Erythroblast (primary cell): ENCODE results near the gene KCNN1.

Source experiments
- DNase-seq, 2 experiments: peaks; one replicate each; lab custom pipeline; 2025; lab: John Stamatoyannopoulos, UW
- GATA1 ChIP-seq: IDR thresholded peaks from 2 replicates; pipeline ENCODE4 v1.6.1; 2011; ENCODE audit warnings: low read depth, mild to moderate bottlenecking, control low read depth, low read length, moderate library complexity
- POLR2A ChIP-seq: IDR thresholded peaks from 2 replicates; pipeline ENCODE4 v1.6.1; 2011; ENCODE audit warnings: mild to moderate bottlenecking, low read length

KCNN1 gene

DNA sequence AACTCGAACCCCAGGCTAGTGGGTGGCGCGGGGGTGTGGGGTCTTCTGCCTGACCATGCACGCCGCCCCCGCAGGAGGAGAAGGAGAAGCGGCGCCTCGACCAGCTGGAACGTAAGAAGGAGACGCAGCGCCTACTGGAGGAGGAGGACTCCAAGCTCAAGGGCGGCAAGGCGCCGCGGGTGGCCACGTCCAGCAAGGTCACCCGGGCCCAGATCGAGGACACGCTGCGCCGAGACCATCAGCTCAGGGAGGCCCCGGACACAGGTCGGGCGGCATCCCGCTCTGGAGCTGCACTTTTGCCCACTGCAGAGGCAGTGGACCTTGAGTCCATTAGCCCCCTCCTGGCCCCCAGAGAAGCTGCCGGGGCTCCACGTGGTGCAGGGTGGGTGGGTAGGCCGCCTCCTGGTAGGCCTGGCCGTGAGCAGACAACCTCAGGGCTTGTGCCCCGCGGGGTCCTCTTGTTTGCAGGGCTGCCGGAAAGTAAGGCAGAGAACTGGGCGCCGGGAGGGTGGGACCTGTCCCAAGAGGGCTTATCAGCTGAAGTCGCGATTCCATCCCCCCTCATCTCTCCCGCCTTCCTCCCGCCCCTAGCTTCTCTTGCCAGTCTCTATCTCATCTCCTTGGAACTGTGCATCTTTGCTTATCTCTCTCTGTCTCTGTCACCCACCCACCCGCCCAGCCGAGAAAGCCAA, 24.2 kb upstream of the KCNN1 start:
- DNase-seq = peak; percentile 81 to 94
- no peak for TF ChIP-seq GATA1
- TF ChIP-seq POLR2A = no peak

DNA sequence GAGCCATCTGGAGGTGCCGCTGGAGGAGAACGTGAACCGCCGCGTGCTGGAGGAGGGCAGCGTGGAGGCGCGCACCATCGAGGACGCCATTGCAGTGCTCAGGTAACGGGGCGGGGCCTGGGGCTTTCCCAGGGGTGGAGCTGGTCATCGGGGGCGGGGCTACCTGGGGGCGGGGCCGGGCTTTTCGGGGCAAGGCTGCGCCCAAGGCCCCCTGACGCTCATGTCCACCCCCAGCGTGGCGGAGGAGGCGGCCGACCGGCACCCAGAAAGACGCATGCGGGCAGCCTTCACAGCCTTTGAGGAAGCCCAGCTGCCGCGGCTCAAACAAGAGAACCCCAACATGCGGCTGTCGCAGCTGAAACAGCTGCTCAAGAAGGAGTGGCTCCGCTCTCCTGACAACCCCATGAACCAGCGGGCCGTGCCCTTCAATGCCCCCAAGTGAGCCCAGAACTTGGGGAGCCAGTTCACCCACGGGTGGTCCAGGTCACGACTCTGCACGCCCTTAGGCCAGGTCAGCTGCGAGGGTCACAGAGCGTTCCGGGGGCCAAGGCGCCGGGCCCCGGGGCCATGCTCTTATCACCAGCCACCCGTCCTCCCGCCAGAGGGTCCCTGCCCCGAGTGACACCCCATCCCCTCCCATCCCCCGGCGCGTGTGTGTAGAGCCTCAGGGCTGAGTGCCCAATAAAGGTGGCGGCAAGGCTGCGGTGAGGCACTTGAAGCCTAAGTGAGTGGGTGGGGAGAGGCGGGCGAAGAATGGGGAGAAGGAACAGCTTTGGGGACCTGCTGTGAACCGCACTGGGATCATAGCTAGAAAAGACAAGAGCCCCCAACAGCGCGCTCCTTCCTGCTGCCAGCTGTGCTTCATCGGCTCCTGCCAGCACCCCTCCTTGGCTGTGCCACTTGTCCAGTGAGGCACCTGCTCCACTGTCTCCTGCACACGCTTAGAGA, 23.4 kb upstream of the KCNN1 start:
- TF ChIP-seq POLR2A = no peak
- no peak for DNase-seq

DNA sequence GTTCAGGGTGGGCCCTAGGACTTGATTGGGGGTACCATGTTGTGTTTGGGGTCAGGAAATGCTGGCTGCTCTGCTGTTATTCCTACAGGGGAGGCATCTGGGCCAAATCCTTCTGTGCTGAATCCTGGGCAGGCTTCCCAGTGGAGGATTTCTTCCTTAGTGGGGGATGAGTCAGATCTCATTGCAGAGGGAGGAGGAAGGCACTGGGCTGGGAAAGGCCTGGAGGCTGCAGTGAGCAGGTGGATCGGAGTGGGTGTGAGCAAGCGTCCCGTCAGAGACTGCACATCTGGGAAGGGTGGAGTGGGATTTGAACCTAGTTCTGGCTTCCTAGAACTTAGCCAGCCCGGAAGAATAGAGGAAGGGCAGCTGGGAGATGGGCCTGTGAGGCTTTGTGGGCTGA, 22.6 kb upstream of the KCNN1 start:
- no peak for DNase-seq
- TF ChIP-seq GATA1 = no peak
- TF ChIP-seq POLR2A = no peak

DNA sequence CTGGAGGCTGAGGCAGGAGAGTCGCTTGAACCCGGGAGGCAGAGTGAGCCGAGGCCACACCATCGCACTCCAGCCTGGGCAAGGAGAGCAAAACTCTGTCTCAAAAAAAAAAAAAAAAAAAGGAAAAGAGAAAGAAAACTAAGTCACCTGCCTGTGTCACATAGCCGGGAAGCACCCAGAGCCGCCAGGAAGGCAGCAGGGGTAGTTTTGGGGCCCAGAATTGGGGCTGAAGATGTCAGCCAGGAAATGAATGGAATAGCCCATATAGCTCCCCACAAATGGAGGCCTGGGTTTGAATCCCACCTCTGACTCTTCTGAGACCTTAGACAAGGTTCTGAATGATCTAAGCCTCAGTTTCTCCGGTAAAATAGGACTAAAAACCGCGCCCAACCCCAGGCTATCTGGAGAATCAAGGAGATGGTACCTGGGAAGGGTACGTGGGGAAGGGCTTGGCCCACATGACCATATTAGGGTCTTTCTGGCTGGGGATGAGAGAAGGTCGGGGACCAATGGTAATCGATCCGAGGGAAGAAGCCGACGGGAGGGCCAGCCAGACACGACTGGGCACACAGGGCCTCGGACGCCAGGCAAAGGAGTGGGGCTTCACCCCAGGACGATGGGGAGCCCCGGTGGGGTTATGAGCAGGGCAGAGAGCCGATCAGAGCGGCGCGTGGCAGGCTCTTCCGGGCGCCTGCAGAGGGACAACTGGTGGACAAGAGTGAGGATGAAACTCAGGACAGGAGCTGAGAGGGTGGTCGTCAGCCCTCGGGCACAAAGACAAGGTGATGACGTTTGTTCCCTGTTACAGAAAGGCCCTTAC, 19.7 kb upstream of the KCNN1 start:
- no peak for TF ChIP-seq POLR2A
- DNase-seq = no peak

DNA sequence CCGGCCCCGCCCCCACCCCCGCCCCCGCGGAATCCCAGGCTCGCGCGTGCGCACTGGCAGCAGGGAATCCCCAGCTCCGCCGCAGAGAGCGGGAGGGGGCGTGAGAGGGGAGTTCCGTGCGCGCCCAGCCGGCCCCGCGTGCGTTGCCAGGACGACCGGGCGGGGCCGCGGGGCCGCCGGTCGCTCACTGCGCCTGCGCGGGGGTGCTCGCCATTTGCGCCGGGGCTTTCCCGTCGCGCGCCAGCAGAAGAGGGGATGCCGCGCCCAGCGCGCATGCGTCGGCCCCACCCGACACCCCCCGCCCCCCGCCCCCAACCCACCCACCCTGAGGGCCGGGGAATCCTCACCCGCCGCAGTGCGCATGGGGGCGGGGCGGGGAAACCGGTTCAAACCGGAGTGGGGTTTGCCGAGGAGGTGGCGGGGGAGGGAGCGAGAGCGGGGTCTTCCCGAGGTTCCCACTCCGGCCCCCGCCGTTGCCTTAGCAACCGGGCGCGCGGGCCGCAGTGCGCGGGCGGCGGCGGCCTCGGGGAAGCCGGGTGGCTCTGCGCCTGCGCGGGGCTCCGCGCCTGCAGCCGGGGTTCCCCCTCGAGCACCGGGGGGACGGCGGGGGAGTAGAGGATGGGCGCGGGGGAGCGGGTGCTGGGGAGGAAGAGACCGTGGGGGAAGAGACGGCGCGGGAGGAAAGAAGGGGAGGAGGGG, 18.9 kb upstream of the KCNN1 start:
- TF ChIP-seq POLR2A (no peak), GATA1 (no peak)
- DNase-seq = peak; percentile 97 to 98

DNA sequence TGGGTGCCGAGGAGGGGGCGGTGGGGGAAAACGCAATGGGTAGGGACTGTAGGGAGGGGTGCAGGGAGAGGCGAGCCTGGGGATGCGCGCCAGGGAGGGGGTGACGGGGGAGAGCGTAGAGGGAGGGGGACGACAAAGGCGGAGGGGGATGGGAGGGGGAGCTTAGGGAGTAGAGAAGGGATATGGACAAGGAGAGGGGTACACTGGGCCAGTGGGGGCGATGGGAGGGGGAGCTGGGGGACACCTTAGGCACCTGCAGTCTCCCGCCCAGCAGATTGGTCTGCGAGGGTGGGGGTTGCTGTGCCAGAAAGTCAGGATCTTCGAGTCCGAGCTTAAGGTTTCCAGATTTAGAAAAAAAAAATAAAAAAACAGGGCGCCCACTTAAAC, 18.4 kb upstream of the KCNN1 start:
- DNase-seq = no peak
- no peak for TF ChIP-seq POLR2A
- TF ChIP-seq GATA1 = no peak

DNA sequence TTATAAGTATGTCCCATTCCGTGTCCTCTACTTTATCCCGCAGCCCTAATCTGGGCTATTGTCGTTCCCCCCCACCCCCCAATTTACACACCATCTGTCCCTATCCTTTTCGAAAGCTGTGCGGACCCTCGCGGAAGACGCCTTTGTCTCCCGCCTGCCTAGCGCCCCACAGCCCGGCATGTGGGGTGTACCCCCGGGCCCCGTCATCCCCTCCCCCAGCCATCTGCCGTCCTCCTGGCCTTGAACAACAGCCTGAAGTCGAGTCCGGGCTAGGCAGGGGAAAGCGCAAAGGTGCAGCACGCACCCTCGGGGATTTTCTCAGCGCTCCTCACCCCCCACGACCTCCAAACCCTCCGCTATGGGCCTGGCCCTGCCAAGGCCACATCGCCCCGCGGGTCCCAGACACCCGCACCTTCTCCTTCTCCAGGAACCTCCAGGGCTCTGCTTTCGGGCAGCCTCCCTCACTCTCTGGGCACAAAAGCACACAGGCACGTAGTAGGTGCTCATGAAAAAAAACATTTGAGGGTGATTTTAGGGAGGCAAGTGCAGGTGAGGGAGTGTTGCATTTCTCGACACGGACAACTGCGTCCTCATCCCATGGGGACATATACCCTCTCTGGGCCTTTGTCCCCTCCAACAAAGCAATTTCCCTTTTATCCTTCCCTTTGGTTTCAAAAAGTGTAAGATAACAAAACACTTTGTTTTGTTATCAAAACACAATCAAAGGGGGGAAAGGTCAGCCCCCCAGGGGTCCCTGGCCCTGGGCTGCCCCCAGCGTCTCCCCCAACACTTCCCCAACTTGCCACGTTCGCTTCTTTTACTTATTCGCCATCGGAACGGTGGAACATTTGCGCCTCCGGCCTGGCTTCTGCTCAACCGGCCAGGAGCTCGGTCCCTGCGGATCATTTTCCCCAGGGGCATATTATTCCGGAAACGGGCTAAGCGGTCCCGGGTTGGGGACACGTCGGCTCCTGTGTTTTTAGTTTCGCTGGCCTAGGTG, 17.7 kb upstream of the KCNN1 start:
- TF ChIP-seq POLR2A (no peak), GATA1 (no peak)
- DNase-seq = no peak

DNA sequence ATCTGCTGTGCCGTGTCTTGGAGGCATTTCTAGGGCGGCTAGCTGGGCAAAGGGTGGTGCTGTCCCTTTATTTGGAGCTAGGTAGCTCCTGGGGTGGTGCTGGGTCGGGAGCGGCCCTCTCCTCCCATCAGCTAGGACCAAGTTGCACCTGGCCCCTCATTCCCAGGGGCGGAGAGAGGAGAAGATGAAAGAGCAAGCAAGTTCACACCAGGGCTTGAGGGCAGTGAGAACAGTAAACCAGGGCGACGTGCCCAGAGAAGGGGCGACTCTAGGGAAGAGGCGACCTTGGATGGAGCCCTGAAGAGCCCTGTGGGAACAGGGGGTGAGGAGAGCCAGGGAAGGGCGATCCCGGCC, 17.0 kb upstream of the KCNN1 start:
- TF ChIP-seq POLR2A = no peak
- no peak for TF ChIP-seq GATA1
- no peak for DNase-seq

DNA sequence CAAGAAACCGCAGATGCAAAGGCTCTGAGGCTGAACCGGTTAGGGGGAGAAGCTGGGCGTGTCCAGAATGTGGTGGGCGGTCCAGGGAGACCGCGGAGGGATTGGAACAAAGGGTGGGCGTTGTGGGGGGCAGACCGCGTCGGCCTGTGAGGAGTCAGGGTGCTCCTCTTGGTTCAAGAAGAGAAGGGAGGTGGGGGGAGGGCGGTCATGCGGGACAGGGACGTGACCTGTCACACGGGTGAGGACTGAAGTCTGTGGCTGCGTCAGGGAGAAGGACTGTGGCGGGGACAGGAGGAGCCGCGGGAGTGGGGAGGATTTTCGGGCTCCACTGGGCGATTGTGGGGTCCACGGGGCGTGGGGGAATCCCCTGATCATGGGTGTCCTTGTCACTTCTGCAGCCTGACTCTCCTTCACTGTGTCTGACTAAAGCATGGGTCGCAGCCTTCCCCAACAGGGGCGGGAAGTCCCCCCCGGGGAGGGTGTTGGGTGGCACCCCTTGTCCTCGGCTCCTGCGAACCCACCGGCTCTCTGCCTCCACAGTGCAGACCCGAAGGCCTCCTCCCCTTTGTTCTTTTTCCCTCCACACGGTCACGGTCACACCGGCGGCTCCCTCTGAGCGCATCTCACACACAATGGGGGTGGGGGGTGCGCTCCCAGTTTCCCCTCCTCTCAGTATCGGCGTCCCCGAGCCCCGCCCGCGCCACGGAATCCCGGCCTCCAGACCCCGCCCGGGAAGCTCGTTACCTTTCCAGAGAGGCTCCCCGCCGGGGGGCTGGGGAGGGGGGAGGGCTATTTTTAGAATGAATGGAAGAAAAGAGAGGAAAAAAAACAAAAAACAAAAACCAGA, 16.4 kb upstream of the KCNN1 start:
- peak; percentile 55 to 56 for DNase-seq
- TF ChIP-seq GATA1 (no peak), POLR2A (no peak)

DNA sequence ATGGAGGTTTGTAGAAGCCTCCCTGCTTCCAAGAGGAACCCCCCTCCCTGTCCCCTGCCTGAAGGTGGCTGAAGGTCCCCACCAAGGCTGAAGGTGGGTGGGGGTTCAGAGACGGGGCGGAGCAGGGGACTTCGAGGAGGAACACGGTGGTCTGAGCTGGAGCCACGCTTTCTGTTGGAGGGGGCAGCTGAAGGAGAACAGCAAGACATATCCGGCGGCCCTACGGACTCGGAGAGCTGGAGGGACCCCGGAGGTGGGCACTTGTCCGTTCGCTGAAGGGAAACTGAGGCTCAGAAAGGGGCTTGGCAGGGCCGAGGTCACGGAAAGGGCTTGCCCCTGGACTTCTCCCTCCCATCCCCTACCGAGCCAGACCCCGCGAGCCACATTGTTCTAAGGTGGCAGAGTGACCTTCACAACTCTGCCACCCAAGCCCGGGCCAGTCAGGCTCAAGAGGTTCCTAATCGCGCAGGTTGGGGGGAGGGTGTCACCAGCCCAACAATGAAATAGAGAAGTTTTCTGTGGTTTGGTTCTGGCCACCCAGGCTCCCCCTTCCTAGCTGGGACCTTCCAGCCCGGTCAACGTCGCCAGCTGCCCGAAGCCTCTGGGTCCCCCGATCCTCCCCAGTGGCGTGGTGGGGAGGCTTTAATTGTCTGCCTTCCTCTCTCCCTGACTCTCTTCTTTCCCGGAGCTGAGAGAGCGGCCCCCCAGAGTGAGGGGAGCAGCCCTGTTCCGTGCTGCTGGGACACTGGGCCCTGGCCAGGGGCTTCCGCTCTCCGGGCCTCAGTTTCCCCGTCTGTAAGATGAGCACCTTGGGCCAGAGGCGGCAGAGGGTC, 15.5 kb upstream of the KCNN1 start:
- TF ChIP-seq GATA1 = no peak
- DNase-seq = no peak
